ENCODE results near the gene MIDN.
A peak's percentile ranks its signal among the peaks of the same experiment; 100 is the strongest.

Gene MIDN

GRCh38 chr19:1284979-1285736 lies 36.8 kb downstream of the MIDN start (continued):
- no peak for TF ChIP-seq ZNF16 (tag by site-specific recombination; IDR thresholded peaks at IDR 0.05; ENCODE audit: low read depth)
- TF ChIP-seq, protein P1, sequence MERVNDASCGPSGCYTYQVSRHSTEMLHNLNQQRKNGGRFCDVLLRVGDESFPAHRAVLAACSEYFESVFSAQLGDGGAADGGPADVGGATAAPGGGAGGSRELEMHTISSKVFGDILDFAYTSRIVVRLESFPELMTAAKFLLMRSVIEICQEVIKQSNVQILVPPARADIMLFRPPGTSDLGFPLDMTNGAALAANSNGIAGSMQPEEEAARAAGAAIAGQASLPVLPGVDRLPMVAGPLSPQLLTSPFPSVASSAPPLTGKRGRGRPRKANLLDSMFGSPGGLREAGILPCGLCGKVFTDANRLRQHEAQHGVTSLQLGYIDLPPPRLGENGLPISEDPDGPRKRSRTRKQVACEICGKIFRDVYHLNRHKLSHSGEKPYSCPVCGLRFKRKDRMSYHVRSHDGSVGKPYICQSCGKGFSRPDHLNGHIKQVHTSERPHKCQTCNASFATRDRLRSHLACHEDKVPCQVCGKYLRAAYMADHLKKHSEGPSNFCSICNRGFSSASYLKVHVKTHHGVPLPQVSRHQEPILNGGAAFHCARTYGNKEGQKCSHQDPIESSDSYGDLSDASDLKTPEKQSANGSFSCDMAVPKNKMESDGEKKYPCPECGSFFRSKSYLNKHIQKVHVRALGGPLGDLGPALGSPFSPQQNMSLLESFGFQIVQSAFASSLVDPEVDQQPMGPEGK (tag by site-specific recombination; IDR thresholded peaks at IDR 0.05): peak; percentile 47; the same call in 1 of the 2 replicates
- peak; percentile 76 for TF ChIP-seq ZNF335 (tag by site-specific recombination; conservative IDR thresholded peaks at IDR 0.05)
- TF ChIP-seq ZNF202 (tag by site-specific recombination; IDR thresholded peaks at IDR 0.05; ENCODE audit: borderline replicate concordance): no peak
- no peak for TF ChIP-seq RBAK (tag by site-specific recombination; IDR thresholded peaks at IDR 0.05)

- CTCF ChIA-PET: interaction anchor here (0.6 to 1.0 kb wide), 3 partner anchors 20 to 86 kb away, joined by 3 to 6 read pairs (median 5); no protein-coding TSS in a partner anchor
- Histone ChIP-seq H3K9me3 (ENCODE audit: control insufficient read depth, insufficient read depth, low read depth, low read length) (no peaks in the 10 kb centered on the region), H3K4me3 (ENCODE audit: low read depth, low read length) (peak within 1 kb of the TSS; percentile 34)
Observed at GRCh38 chr19:1285737-1286360, 37.5 kb downstream of the MIDN start, which contains the start of gene EFNA2. TSS of gene EFNA2 (plus strand) at chr19:1285873. CDS start at chr19:1286169, 296 bp downstream.

DNA sequence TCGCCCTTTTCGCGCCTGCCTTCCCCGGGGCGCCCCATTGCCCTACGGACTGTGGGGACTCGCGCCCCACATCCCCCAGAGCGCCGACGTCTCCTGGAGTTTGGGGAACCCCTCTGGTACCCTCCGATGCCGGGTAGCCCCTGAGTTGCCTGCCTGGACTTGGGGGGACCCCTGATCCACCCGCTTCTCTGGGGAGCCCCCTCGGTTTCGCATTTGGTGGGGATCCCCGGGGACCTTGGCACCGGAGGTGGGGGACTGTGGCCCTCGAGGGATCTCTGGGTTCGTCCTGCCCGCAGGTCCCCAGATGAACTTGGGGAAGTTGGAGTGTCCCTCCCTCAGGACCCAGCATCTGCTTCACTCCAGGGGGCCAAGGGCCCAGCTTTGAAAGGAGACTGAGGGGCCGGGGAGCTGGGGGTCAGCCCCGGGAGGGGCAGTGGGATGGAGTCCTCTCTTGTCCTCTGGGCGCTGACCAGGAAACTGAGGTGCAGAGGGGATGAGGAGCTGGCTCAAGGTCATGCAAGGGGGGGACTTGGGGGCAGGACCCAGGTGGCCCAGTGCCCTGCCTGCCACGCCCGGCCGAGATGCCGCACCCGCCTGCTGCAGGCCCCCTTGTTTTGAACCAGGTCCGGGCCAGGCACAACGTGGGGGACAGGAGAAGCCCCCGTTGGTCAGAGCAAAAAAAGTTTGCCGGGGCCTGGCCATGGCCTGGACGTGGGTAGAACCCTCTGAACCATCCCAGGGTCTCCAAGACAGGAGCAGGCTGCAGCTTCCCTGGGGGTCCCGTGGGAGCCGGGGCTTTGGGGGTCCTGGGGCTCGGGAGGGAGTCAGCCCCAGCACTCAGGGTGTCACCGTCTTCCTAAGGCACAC lies 38.3 kb downstream of the MIDN start:
- Histone ChIP-seq H3K9me3 (ENCODE audit: control insufficient read depth, insufficient read depth, low read depth, low read length) (no peaks in the 10 kb centered on the region), H3K4me1 (ENCODE audit: control insufficient read depth, insufficient read depth, low read length) (peaks cover 5% of the 10 kb centered on the region), H3K4me3 (ENCODE audit: low read depth, low read length) (peak overlapping the region; percentile 34), H3K36me3 (ENCODE audit: control insufficient read depth in 2 of 2, insufficient read depth in 1 of 2, low read length in 2 of 2) (no peaks in the 10 kb centered on the region), H3K27ac (ENCODE audit: extremely low read depth, low read depth, low read length) (peak overlapping the region; percentile 9; the same call in 1 of the 2 replicates)
- CTCF ChIA-PET: interaction anchor here (0.6 to 1.3 kb wide), 4 partner anchors 27 to 89 kb away, joined by 3 to 7 read pairs (median 3); no protein-coding TSS in a partner anchor
- POLR2A ChIA-PET: interaction anchor here (0.5 to 0.6 kb wide), 2 partner anchors 20 to 59 kb away, joined by 3 read pairs; no protein-coding TSS in a partner anchor
- TF ChIP-seq, protein P1 (tag by site-specific recombination; IDR thresholded peaks at IDR 0.05): peak; percentile 51; the same call in 1 of the 2 replicates
- TF ChIP-seq, protein P2, sequence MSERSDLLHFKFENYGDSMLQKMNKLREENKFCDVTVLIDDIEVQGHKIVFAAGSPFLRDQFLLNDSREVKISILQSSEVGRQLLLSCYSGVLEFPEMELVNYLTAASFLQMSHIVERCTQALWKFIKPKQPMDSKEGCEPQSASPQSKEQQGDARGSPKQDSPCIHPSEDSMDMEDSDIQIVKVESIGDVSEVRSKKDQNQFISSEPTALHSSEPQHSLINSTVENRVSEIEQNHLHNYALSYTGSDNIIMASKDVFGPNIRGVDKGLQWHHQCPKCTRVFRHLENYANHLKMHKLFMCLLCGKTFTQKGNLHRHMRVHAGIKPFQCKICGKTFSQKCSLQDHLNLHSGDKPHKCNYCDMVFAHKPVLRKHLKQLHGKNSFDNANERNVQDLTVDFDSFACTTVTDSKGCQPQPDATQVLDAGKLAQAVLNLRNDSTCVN (tag by site-specific recombination; optimal IDR thresholded peaks at IDR 0.05): peak; percentile 25
- TF ChIP-seq BCL6B (tag by site-specific recombination; IDR thresholded peaks at IDR 0.05): no peak
- 0 out of 2 replicates have a peak, but pooled peaks have one; percentile 13 for TF ChIP-seq ZBTB48 (tag by site-specific recombination; IDR thresholded peaks at IDR 0.05)
- TF ChIP-seq ZNF335 (tag by site-specific recombination; conservative IDR thresholded peaks at IDR 0.05): peak; percentile 62
- TF ChIP-seq GLIS2 (tag by site-specific recombination; IDR thresholded peaks at IDR 0.05): peak; percentile 49; the same call in 1 of the 2 replicates
- peak; percentile 72; the same call in 1 of the 2 replicates for TF ChIP-seq HIC1 (tag by site-specific recombination; IDR thresholded peaks at IDR 0.05)
- TF ChIP-seq KLF1 (tag by site-specific recombination; IDR thresholded peaks at IDR 0.05): peak; percentile 24; the same call in 1 of the 2 replicates

More at GRCh38 chr19:1285737-1286360, 37.5 kb downstream of the MIDN start, which contains the start of gene EFNA2:
- POLR2A ChIA-PET: no interaction called here
- peaks cover 5% of the 10 kb centered on the region for H3K4me1 ChIP-seq (ENCODE audit: control insufficient read depth, insufficient read depth, low read length)
- TF ChIP-seq SCRT1 (tag by site-specific recombination; IDR thresholded peaks at IDR 0.05; ENCODE audit: borderline replicate concordance): no peak
- TF ChIP-seq SCRT2 (tag by site-specific recombination; IDR thresholded peaks at IDR 0.05): no peak
- no peak for TF ChIP-seq ZNF184 (tag by site-specific recombination; IDR thresholded peaks at IDR 0.05)
- no peak for TF ChIP-seq PRDM6 (tag by site-specific recombination; IDR thresholded peaks at IDR 0.05)
- H3K27ac ChIP-seq (ENCODE audit: extremely low read depth, low read depth, low read length): peak within 1 kb of the TSS; percentile 9; the same call in 1 of the 2 replicates
- no peaks in the 10 kb centered on the region for H3K36me3 ChIP-seq (ENCODE audit: control insufficient read depth in 2 of 2, insufficient read depth in 1 of 2, low read length in 2 of 2)
